Naive thymus-derived CD4-positive, alpha-beta T cell (primary cell): ENCODE measurements around the gene TIMP4. TPM values are rescaled to one million over a fixed set of nuclear protein-coding genes. Genes with fewer than 3 reads are reported as not detected.
A peak's percentile ranks its signal among the peaks of the same experiment; 100 is the strongest.

Experiments used
- ATAC-seq: fragments of 150-1000 bp; cut with Tn5 transposase; 2 replicates; pipeline ENCODE4 v1.10.0; 2021; ENCODE audit warnings: mild to moderate bottlenecking, moderate library complexity
- CTCF ChIA-PET: fragments of 350-600 bp; sonication (Branson Sonifier 250); formaldehyde crosslinking; loops from one replicate; lab custom pipeline; 2021; ENCODE audit warnings: antibody characterized with exemption; lab: Charles Lee
- POLR2A ChIA-PET: fragments of 350-600 bp; sonication (Branson Sonifier 250); formaldehyde crosslinking; loops from one replicate; lab custom pipeline; 2021; ENCODE audit warnings: antibody characterized with exemption, inconsistent platforms; lab: Charles Lee
- DNase-seq, 9 donors: peaks; one replicate each; pipeline versions ENCODE4 v3.0.0 to v3.0.0-alpha.2; 2020 to 2022; ENCODE audit warnings: mixed read lengths in 1 of 9
- H3K27ac ChIP-seq: one replicate; pipeline ENCODE4 v1.7.0; 2013; ENCODE audit warnings: mild to moderate bottlenecking, low read depth, low read length, moderate library complexity
- H3K27me3 ChIP-seq, 2 donors: one replicate each; pipeline ENCODE4 v1.7.0; 2013; ENCODE audit warnings: low read length in 2 of 2, mild to moderate bottlenecking in 2 of 2, moderate library complexity in 2 of 2; ENCODE audit not compliant: control insufficient read depth in 2 of 2, insufficient read depth in 2 of 2
- H3K36me3 ChIP-seq, 3 experiments: 1 replicate in 2 of 3; 2 replicates in 1 of 3; pipeline ENCODE4 v1.7.0; 2013; ENCODE audit warnings: low read length in 3 of 3, mild to moderate bottlenecking in 3 of 3, moderate library complexity in 1 of 3; ENCODE audit not compliant: insufficient read depth in 3 of 3, control insufficient read depth in 2 of 3
- H3K4me1 ChIP-seq, 2 donors: one replicate each; pipeline ENCODE4 v1.7.0; 2013; ENCODE audit warnings: low read length in 2 of 2, mild to moderate bottlenecking in 2 of 2, moderate library complexity in 1 of 2; ENCODE audit not compliant: control insufficient read depth in 2 of 2, insufficient read depth in 2 of 2
- H3K4me3 ChIP-seq: 2 replicates; pipeline ENCODE4 v1.7.0; 2013; ENCODE audit warnings: mild to moderate bottlenecking, low read length
- H3K9me3 ChIP-seq, 3 experiments: 1 replicate in 2 of 3; 2 replicates in 1 of 3; pipeline ENCODE4 v1.7.0; 2013; ENCODE audit warnings: low read length in 3 of 3; ENCODE audit not compliant: control insufficient read depth in 2 of 3
- H3K27ac Mint-ChIP-seq, 9 donors: one replicate each; pipeline ENCODE4 v1.8.0; 2020 to 2022; ENCODE audit warnings: mixed read lengths in 9 of 9, mild to moderate bottlenecking in 8 of 9, moderate library complexity in 5 of 9, inconsistent platforms in 2 of 9
- H3K27me3 Mint-ChIP-seq, 5 donors: one replicate each; pipeline ENCODE4 v1.8.0; 2021 to 2022; ENCODE audit warnings: mixed read lengths in 5 of 5, mild to moderate bottlenecking in 1 of 5
- H3K36me3 Mint-ChIP-seq, 5 donors: one replicate each; pipeline ENCODE4 v1.8.0; 2020 to 2022; ENCODE audit warnings: mixed read lengths in 5 of 5, mild to moderate bottlenecking in 3 of 5, inconsistent platforms in 1 of 5
- H3K4me1 Mint-ChIP-seq, 7 donors: one replicate each; pipeline ENCODE4 v1.8.0; 2020 to 2022; ENCODE audit warnings: mixed read lengths in 7 of 7, mild to moderate bottlenecking in 3 of 7, inconsistent platforms in 1 of 7
- H3K4me3 Mint-ChIP-seq, 10 donors: one replicate each; pipeline ENCODE4 v1.8.0; 2020 to 2022; ENCODE audit warnings: mild to moderate bottlenecking in 10 of 10, mixed read lengths in 10 of 10, moderate library complexity in 6 of 10, inconsistent platforms in 2 of 10
- H3K9me3 Mint-ChIP-seq, 11 donors: one replicate each; pipeline ENCODE4 v1.8.0; 2020 to 2022; ENCODE audit warnings: mixed read lengths in 11 of 11, mild to moderate bottlenecking in 4 of 11, inconsistent platforms in 1 of 11, moderate library complexity in 1 of 11
- intact Hi-C, 2 donors: fragments of 100-400 bp; cut with micrococcal nuclease; formaldehyde crosslinking; loops; one replicate each; pipeline ENCODE4 v1.15.1; 2023
- polyA plus RNA-seq, 2 donors: library from polyadenylated mRNA; unstranded; fragments of 300-500 nt; fragmentation: Illumina TruSeq; gene quantifications; one replicate each; pipeline ENCODE4 v1.2.3, GENCODE V29; 2021
- total RNA-seq, 6 experiments: library from RNA in 5 of 6; stranded (reverse) in 5 of 6; gene quantifications; 1 replicate in 5 of 6; 2 replicates in 1 of 6; pipeline ENCODE4 v1.2.3 and lab custom pipeline; 2021 to 2026

Gene TIMP4
- total and polyA plus RNA-seq, 7 experiments from 2014 or later = 0.53 TPM; not detected in 6

GRCh38 chr3:12195231-12195630 is 36.5 kb upstream of the TIMP4 start:
- Mint-ChIP-seq H3K4me3 (no peak overlapping the region), H3K9me3 (no peaks in the 10 kb centered on the region), H3K36me3 (no peaks in the 10 kb centered on the region), H3K27ac (peak overlapping the region in 1 of 9 donors; percentile 14), H3K4me1 (peaks cover 0 to 37% (median 0%) of the 10 kb centered on the region in 7 donors), H3K27me3 (peaks cover 0 to 10% (median 0%) of the 10 kb centered on the region in 5 donors)
- DNase-seq = no peak
- no peak overlapping the region for H3K4me3 ChIP-seq
- no peak for ATAC-seq
- H3K4me1 ChIP-seq = no peaks in the 10 kb centered on the region
- no peaks in the 10 kb centered on the region for H3K27me3 ChIP-seq
- CTCF ChIA-PET = no interaction called here
- H3K27ac ChIP-seq = no peak overlapping the region
- intact Hi-C loops = no loop called here
- POLR2A ChIA-PET = no interaction called here
- H3K9me3 ChIP-seq = no peaks in the 10 kb centered on the region
- no peaks in the 10 kb centered on the region for H3K36me3 ChIP-seq

- peak overlapping the region in 1 of 9 donors; percentile 47 for H3K27ac Mint-ChIP-seq
- H3K4me3 Mint-ChIP-seq = peak overlapping the region in 1 of 10 donors; percentile 1
- intact Hi-C loops = loop anchor here in 1 of 2 donors (5.0 kb wide), 1 partner anchor 288 kb away; the partner anchor contains the start of gene TSEN2
- Histone ChIP-seq H3K4me1 (no peaks in the 10 kb centered on the region), H3K4me3 (no peak overlapping the region), H3K9me3 (no peaks in the 10 kb centered on the region), H3K27ac (no peak overlapping the region), H3K36me3 (no peaks in the 10 kb centered on the region), H3K27me3 (no peaks in the 10 kb centered on the region)
- ChIA-PET CTCF (no interaction called here), POLR2A (no interaction called here)
- H3K27me3 Mint-ChIP-seq = peaks cover 0 to 10% (median 0%) of the 10 kb centered on the region in 5 donors
- H3K9me3 Mint-ChIP-seq = no peaks in the 10 kb centered on the region
- no peaks in the 10 kb centered on the region for H3K36me3 Mint-ChIP-seq
- no peak for DNase-seq
- ATAC-seq = no peak
- peaks cover 0 to 37% (median 0%) of the 10 kb centered on the region in 7 donors for H3K4me1 Mint-ChIP-seq
These were observed 36.0 kb upstream of the TIMP4 start for GRCh38 chr3:12194669-12195161.

GRCh38 chr3:12194209-12194608 is 35.5 kb upstream of the TIMP4 start:
- Histone ChIP-seq H3K27ac (no peak overlapping the region), H3K9me3 (no peaks in the 10 kb centered on the region), H3K36me3 (no peaks in the 10 kb centered on the region), H3K27me3 (no peaks in the 10 kb centered on the region), H3K4me3 (no peak overlapping the region), H3K4me1 (no peaks in the 10 kb centered on the region)
- ChIA-PET CTCF (no interaction called here), POLR2A (no interaction called here)
- Mint-ChIP-seq H3K27ac (peak overlapping the region in 1 of 9 donors; percentile 47), H3K4me3 (peak overlapping the region in 1 of 10 donors; percentile 1), H3K36me3 (no peaks in the 10 kb centered on the region), H3K9me3 (no peaks in the 10 kb centered on the region), H3K27me3 (peaks cover 0 to 10% (median 0%) of the 10 kb centered on the region in 5 donors), H3K4me1 (peaks cover 0 to 37% (median 0%) of the 10 kb centered on the region in 7 donors)
- intact Hi-C loops = loop anchor here in 1 of 2 donors (5.0 kb wide), 1 partner anchor 288 kb away; the partner anchor contains the start of gene TSEN2
- DNase-seq (no peak), ATAC-seq (peak; percentile 61)

GRCh38 chr3:12193485-12194165 is 34.9 kb upstream of the TIMP4 start:
- Mint-ChIP-seq H3K27ac (peak overlapping the region in 1 of 9 donors; percentile 7), H3K9me3 (no peaks in the 10 kb centered on the region), H3K4me1 (peaks cover 0 to 41% (median 0%) of the 10 kb centered on the region in 7 donors), H3K36me3 (no peaks in the 10 kb centered on the region), H3K4me3 (no peak overlapping the region), H3K27me3 (peaks cover 0 to 10% (median 0%) of the 10 kb centered on the region in 5 donors)
- CTCF ChIA-PET = no interaction called here
- no peak overlapping the region for H3K4me3 ChIP-seq
- ATAC-seq (peak; percentile 90), DNase-seq (no peak)
- H3K27me3 ChIP-seq = no peaks in the 10 kb centered on the region
- intact Hi-C loops = loop anchor here in 1 of 2 donors (5.0 kb wide), 1 partner anchor 289 kb away; the partner anchor contains the start of gene TSEN2
- POLR2A ChIA-PET = no interaction called here
- no peaks in the 10 kb centered on the region for H3K4me1 ChIP-seq
- H3K36me3 ChIP-seq = no peaks in the 10 kb centered on the region
- no peak overlapping the region for H3K27ac ChIP-seq
- no peaks in the 10 kb centered on the region for H3K9me3 ChIP-seq

- Histone ChIP-seq H3K36me3 (no peaks in the 10 kb centered on the region), H3K4me1 (no peaks in the 10 kb centered on the region), H3K27ac (no peak overlapping the region), H3K4me3 (no peak overlapping the region), H3K27me3 (no peaks in the 10 kb centered on the region), H3K9me3 (no peaks in the 10 kb centered on the region)
- Mint-ChIP-seq H3K36me3 (no peaks in the 10 kb centered on the region), H3K4me3 (no peak overlapping the region), H3K9me3 (no peaks in the 10 kb centered on the region), H3K27ac (no peak overlapping the region), H3K27me3 (peaks cover 0 to 10% (median 0%) of the 10 kb centered on the region in 5 donors), H3K4me1 (peaks cover 0 to 43% (median 2%) of the 10 kb centered on the region in 7 donors)
- no peak for DNase-seq
- POLR2A ChIA-PET = no interaction called here
- no peak for ATAC-seq
- intact Hi-C loops = loop anchor here in 1 of 2 donors (5.0 kb wide), 1 partner anchor 289 kb away; the partner anchor contains the start of gene TSEN2
- CTCF ChIA-PET = no interaction called here
These were observed 34.2 kb upstream of the TIMP4 start for GRCh38 chr3:12192655-12193484.

- ATAC-seq = no peak
- Histone ChIP-seq H3K36me3 (no peaks in the 10 kb centered on the region), H3K4me3 (no peak overlapping the region), H3K27ac (no peak overlapping the region), H3K4me1 (no peaks in the 10 kb centered on the region), H3K9me3 (no peaks in the 10 kb centered on the region), H3K27me3 (no peaks in the 10 kb centered on the region)
- no peak for DNase-seq
- POLR2A ChIA-PET = no interaction called here
- Mint-ChIP-seq H3K27ac (no peak overlapping the region), H3K4me1 (peaks cover 4 to 45% (median 7%) of the 10 kb centered on the region in 7 donors), H3K9me3 (no peaks in the 10 kb centered on the region), H3K4me3 (no peak overlapping the region), H3K27me3 (peaks cover 0 to 10% (median 0%) of the 10 kb centered on the region in 5 donors), H3K36me3 (no peaks in the 10 kb centered on the region)
- intact Hi-C loops = loop anchor here in 1 of 2 donors (5.0 kb wide), 1 partner anchor 290 kb away; the partner anchor contains the start of gene TSEN2
- CTCF ChIA-PET = no interaction called here
These were observed 33.5 kb upstream of the TIMP4 start for GRCh38 chr3:12192173-12192572.
